ENCODE data around the gene ZNF805. TPM values are rescaled to one million over a fixed set of nuclear protein-coding genes. Genes with fewer than 3 reads are reported as not detected.

The ZNF805 gene
- total and polyA plus RNA-seq, 2 donors from 2014 or later: 0.82 to 17.3 TPM

GRCh38 chr19:57280165-57280961 is 39.9 kb downstream of the ZNF805 start, which contains the start of gene ZNF460:
ZNF460 (plus strand) TSS chr19:57280485; CDS start chr19:57280807, 322 bp downstream.
- Histone ChIP-seq H3K36me3 (ENCODE audit: control insufficient read depth in 2 of 3, insufficient read depth in 3 of 3, low read length in 3 of 3) (peaks cover 2 to 12% (median 9%) of the 10 kb centered on the region in 3 donors), H3K9ac (ENCODE audit: low read length in 3 of 3) (peak within 1 kb of the TSS; percentile 98 to 100 (median 98)), H3K4me1 (ENCODE audit: control insufficient read depth in 2 of 3, insufficient read depth in 2 of 3, low read depth in 1 of 3, low read length in 3 of 3) (peaks cover 0 to 15% (median 14%) of the 10 kb centered on the region in 3 donors), H3K9me3 (ENCODE audit: control insufficient read depth in 2 of 3, insufficient read depth in 1 of 3, low read length in 3 of 3) (no peaks in the 10 kb centered on the region), H3K4me3 (ENCODE audit: low read length in 3 of 3) (peak within 1 kb of the TSS; percentile 87 to 98 (median 97)), H3K27me3 (ENCODE audit: control insufficient read depth, insufficient read depth, low read length) (no peaks in the 10 kb centered on the region), H3K27ac (ENCODE audit: low read depth in 2 of 2, low read length in 2 of 2) (peak within 1 kb of the TSS; percentile 99 to 100)
- intact Hi-C loops (cut with DNase I): no loop called here
- DNase-seq (peak; percentile 98 to 99 (median 99)), FAIRE-seq (no peak)
- TF ChIP-seq, protein P1, sequence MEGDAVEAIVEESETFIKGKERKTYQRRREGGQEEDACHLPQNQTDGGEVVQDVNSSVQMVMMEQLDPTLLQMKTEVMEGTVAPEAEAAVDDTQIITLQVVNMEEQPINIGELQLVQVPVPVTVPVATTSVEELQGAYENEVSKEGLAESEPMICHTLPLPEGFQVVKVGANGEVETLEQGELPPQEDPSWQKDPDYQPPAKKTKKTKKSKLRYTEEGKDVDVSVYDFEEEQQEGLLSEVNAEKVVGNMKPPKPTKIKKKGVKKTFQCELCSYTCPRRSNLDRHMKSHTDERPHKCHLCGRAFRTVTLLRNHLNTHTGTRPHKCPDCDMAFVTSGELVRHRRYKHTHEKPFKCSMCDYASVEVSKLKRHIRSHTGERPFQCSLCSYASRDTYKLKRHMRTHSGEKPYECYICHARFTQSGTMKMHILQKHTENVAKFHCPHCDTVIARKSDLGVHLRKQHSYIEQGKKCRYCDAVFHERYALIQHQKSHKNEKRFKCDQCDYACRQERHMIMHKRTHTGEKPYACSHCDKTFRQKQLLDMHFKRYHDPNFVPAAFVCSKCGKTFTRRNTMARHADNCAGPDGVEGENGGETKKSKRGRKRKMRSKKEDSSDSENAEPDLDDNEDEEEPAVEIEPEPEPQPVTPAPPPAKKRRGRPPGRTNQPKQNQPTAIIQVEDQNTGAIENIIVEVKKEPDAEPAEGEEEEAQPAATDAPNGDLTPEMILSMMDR (IDR thresholded peaks at IDR 0.05; ENCODE audit: borderline replicate concordance, extremely low read depth, insufficient read depth): no peak

GRCh38 chr19:57280962-57281400 is 40.5 kb downstream of the ZNF805 start:
- intact Hi-C loops (cut with DNase I): no loop called here
- Histone ChIP-seq H3K27ac (ENCODE audit: low read depth in 2 of 2, low read length in 2 of 2) (peak overlapping the region; percentile 99 to 100), H3K36me3 (ENCODE audit: control insufficient read depth in 2 of 3, insufficient read depth in 3 of 3, low read length in 3 of 3) (peaks cover 6 to 18% (median 15%) of the 10 kb centered on the region in 3 donors), H3K9me3 (ENCODE audit: control insufficient read depth in 2 of 3, insufficient read depth in 1 of 3, low read length in 3 of 3) (no peaks in the 10 kb centered on the region), H3K4me3 (ENCODE audit: low read length in 3 of 3) (peak overlapping the region; percentile 87 to 98 (median 97)), H3K27me3 (ENCODE audit: control insufficient read depth, insufficient read depth, low read length) (no peaks in the 10 kb centered on the region), H3K9ac (ENCODE audit: low read length in 3 of 3) (peak overlapping the region; percentile 86 to 100 (median 93)), H3K4me1 (ENCODE audit: control insufficient read depth in 2 of 3, insufficient read depth in 2 of 3, low read depth in 1 of 3, low read length in 3 of 3) (peaks cover 0 to 15% (median 14%) of the 10 kb centered on the region in 3 donors)
- peak in 3 of 5 donors; percentile 10 to 50 (median 50) for DNase-seq
- TF ChIP-seq, protein P1 (IDR thresholded peaks at IDR 0.05; ENCODE audit: borderline replicate concordance, extremely low read depth, insufficient read depth): no peak
- no peak for FAIRE-seq

- Histone ChIP-seq H3K9ac (ENCODE audit: low read length in 3 of 3) (peak overlapping the region in 1 of 3 donors; percentile 41), H3K27me3 (ENCODE audit: control insufficient read depth, insufficient read depth, low read length) (no peaks in the 10 kb centered on the region), H3K9me3 (ENCODE audit: control insufficient read depth in 2 of 3, insufficient read depth in 1 of 3, low read length in 3 of 3) (no peaks in the 10 kb centered on the region), H3K27ac (ENCODE audit: low read depth in 2 of 2, low read length in 2 of 2) (no peak overlapping the region), H3K36me3 (ENCODE audit: control insufficient read depth in 2 of 3, insufficient read depth in 3 of 3, low read length in 3 of 3) (peaks cover 6 to 29% (median 21%) of the 10 kb centered on the region in 3 donors), H3K4me3 (ENCODE audit: low read length in 3 of 3) (peak overlapping the region; percentile 12 to 87 (median 39)), H3K4me1 (ENCODE audit: control insufficient read depth in 2 of 3, insufficient read depth in 2 of 3, low read depth in 1 of 3, low read length in 3 of 3) (peaks cover 0 to 15% (median 14%) of the 10 kb centered on the region in 3 donors)
- no peak for FAIRE-seq
- intact Hi-C loops (cut with DNase I): no loop called here
- TF ChIP-seq, protein P1 (IDR thresholded peaks at IDR 0.05; ENCODE audit: borderline replicate concordance, extremely low read depth, insufficient read depth): no peak
- no peak for DNase-seq
These were observed 41.7 kb downstream of the ZNF805 start for GRCh38 chr19:57282011-57282643.

Data from kidney (tissue), 14 donors.